A549 (cell line): ENCODE data around the gene CTXND2.

ENCODE experiments used
- BCL3 ChIP-seq: fragments of >200 bp; sonication (Bioruptor Twin); formaldehyde crosslinking; IDR thresholded peaks from 3 replicates; pipeline ENCODE4 v1.6.1; 2016
- POLR2A ChIP-seq: IDR thresholded peaks from 2 replicates; pipeline ENCODE4 v1.6.1; 2012; ENCODE audit warnings: mild to moderate bottlenecking, low read length

GRCh38 chr1:150869683-150870082, 17.3 kb upstream of the CTXND2 start:
- TF ChIP-seq BCL3 (no peak), POLR2A (no peak)
